Measurements from ENCODE around the gene CYP1B1.
"Not testable (repeated sequence)": the region's sequence is repeated elsewhere in the genome, so short reads cannot be mapped to it uniquely, and the experiment has no call there.

DNA sequence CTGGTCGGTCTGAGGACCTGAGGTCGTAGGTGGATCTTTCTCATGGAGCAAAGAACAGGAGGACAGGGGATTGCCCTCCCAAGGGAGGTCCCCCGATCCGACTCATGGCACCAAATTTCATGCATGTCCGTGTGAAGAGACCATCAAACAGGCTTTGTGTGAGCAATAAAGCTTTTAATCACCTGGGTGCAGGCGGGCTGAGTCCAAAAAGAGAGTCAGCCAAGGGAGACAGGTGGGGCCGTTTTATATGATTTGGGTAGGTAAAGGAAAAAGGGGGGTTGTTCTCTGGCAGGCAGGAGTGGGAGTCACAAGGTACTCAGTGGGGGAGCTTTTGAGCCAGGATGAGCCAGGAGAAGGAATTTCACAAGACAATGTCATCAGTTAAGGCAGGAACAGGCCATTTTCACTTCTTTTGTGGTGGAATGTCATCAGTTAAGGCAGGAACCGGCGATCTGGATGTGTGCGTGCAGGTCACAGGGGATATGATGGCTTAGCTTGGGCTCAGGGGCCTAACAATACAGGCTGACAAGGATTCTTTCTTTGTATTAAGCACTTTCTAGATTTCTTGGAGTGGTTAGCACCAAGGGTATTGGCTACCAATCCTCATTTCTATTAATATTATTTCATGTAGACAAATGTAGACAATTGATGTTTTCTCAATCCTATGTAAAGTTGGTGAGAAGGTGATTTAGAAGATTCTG is 10.2 kb upstream of the CYP1B1 start:
- TF ChIP-seq CTCF, POLR2A, POLR2AphosphoS5 (IDR thresholded peaks at IDR 0.05): not testable (repeated sequence)

Data from prostate gland (tissue), 2 donors.